ENCODE measurements around the gene AUTS2. TPM values are rescaled to one million over a fixed set of nuclear protein-coding genes. Genes with fewer than 3 reads are reported as not detected.

The AUTS2 gene
- total and polyA plus RNA-seq, 2 of the 8 experiments (the other 6 are each of a cell fraction or from before 2014, with no cell fraction given): 25.9 to 101 TPM

GRCh38 chr7:70585071-70585470 lies 986.8 kb downstream of the AUTS2 start (continued):
- no peak for TF ChIP-seq JUND (IDR thresholded peaks at IDR 0.05; ENCODE audit: low read length)
- TF ChIP-seq SIN3A (conservative IDR thresholded peaks at IDR 0.05 in 1 of 2, IDR thresholded peaks at IDR 0.05 in 1 of 2; ENCODE audit: low read depth in 1 of 2, low read length in 2 of 2): 0 out of 4 replicates have a peak, but pooled peaks of 1 of the 2 experiments have one; percentile 27
- TF ChIP-seq TCF12 (IDR thresholded peaks at IDR 0.05; ENCODE audit: low read depth, low read length): 0 out of 2 replicates have a peak, but pooled peaks have one; percentile 17
